HG02610 (cell line): ENCODE results near the gene AKR1C4.

Experiments
- ATAC-seq: cut with Tn5 transposase; IDR thresholded peaks from one replicate; pipeline ENCODE4 v1.9.1; 2021; ENCODE audit warnings: mild to moderate bottlenecking, moderate library complexity; ENCODE audit not compliant: unreplicated experiment

AKR1C4 gene

GRCh38 chr10:5265139-5265538 lies 68.5 kb downstream of the AKR1C4 start:
- ATAC-seq, result no peak

GRCh38 chr10:5266351-5266750 lies 69.7 kb downstream of the AKR1C4 start:
- ATAC-seq, result no peak

GRCh38 chr10:5266804-5267203 lies 70.2 kb downstream of the AKR1C4 start:
- ATAC-seq, result no peak

- no peak for ATAC-seq
Measured at GRCh38 chr10:5268234-5268633, 71.6 kb downstream of the AKR1C4 start.
